Endothelial cell of umbilical vein (primary cell): ENCODE data around the gene AJUBA. TPM values are rescaled to one million over a fixed set of nuclear protein-coding genes. Genes with fewer than 3 reads are reported as not detected.

Experiments used
- BruUV-seq: library from RNA; stranded (reverse); fragments of 400-500 nt; replicated peaks from 2 replicates; lab custom pipeline; 2021; lab: Mats Ljungman, UMichigan
- CTCF ChIA-PET: fragments of 300-600, 350-600 bp; sonication (Branson Sonifier 250); formaldehyde crosslinking; loops from one replicate; lab custom pipeline; 2021; ENCODE audit warnings: antibody characterized with exemption, inconsistent platforms; lab: Charles Lee
- POLR2A ChIA-PET: fragments of 300-600, 350-600 bp; sonication (Branson Sonifier 250); formaldehyde crosslinking; loops from one replicate; lab custom pipeline; 2021; ENCODE audit warnings: antibody characterized with exemption, inconsistent platforms; lab: Charles Lee
- DNase-seq: peaks from one replicate; pipeline ENCODE4 v3.0.0-alpha.2; 2011; ENCODE audit warnings: low read depth, low spot score
- FAIRE-seq: peaks from 2 replicates; lab custom pipeline; 2011; peaks lifted over from hg19 to GRCh38; lab: Jason Lieb, UNC
- H2AFZ ChIP-seq: 2 replicates; pipeline ENCODE4 v1.6.0; 2012; ENCODE audit warnings: low read depth, low read length, control low read depth, inconsistent platforms
- H3K27ac ChIP-seq: 2 replicates; pipeline ENCODE4 v1.5.1; 2011; ENCODE audit warnings: low read depth, mild to moderate bottlenecking, control low read depth, low read length, moderate library complexity; ENCODE audit not compliant: insufficient read depth
- H3K27me3 ChIP-seq, 2 experiments: 2 replicates each; pipeline versions ENCODE4 v1.6.0 to v1.6.1; 2011; ENCODE audit warnings: low read length in 2 of 2, mixed read lengths in 1 of 2; ENCODE audit not compliant: control insufficient read depth in 2 of 2, insufficient read depth in 2 of 2
- H3K36me3 ChIP-seq, 2 experiments: 2 replicates in 1 of 2; 3 replicates in 1 of 2; pipeline ENCODE4 v1.5.1; 2011; ENCODE audit warnings: low read length in 2 of 2, mild to moderate bottlenecking in 1 of 2, moderate library complexity in 1 of 2; ENCODE audit not compliant: control insufficient read depth in 2 of 2, insufficient read depth in 2 of 2; ENCODE audit errors: extremely low read depth in 1 of 2
- H3K4me1 ChIP-seq: 3 replicates; pipeline ENCODE4 v1.5.1; 2011; ENCODE audit warnings: mild to moderate bottlenecking, low read length; ENCODE audit not compliant: control insufficient read depth, insufficient read depth; ENCODE audit errors: extremely low read depth
- H3K4me2 ChIP-seq: 2 replicates; pipeline ENCODE4 v1.6.1; 2011; ENCODE audit warnings: low read length, control low read depth, mixed read lengths; ENCODE audit not compliant: insufficient read depth
- H3K4me3 ChIP-seq, 3 experiments: fragments of 200-600 bp in 1 of 3; sonication (generic), shearing (Covaris generic) in 1 of 3; replicated peaks in 1 of 3; 2 replicates each; pipeline ENCODE4 v1.5.1; 2011 to 2016; ENCODE audit warnings: control low read depth in 3 of 3, low read length in 3 of 3, mild to moderate bottlenecking in 2 of 3, inconsistent platforms in 1 of 3, low read depth in 1 of 3, moderate library complexity in 1 of 3; ENCODE audit not compliant: insufficient read depth in 1 of 3
- H3K79me2 ChIP-seq: 2 replicates; pipeline ENCODE4 v1.6.0; 2012; ENCODE audit warnings: low read length, inconsistent platforms; ENCODE audit not compliant: control insufficient read depth, insufficient read depth
- H3K9ac ChIP-seq: replicated peaks from 2 replicates; pipeline ENCODE3; 2011; ENCODE audit warnings: low read length, control low read depth; ENCODE audit not compliant: insufficient read depth; ENCODE audit errors: extremely low read depth
- H3K9me1 ChIP-seq: replicated peaks from 3 replicates; pipeline ENCODE4 v1.6.0; 2011; ENCODE audit warnings: mild to moderate bottlenecking, low read length; ENCODE audit not compliant: control insufficient read depth, insufficient read depth; ENCODE audit errors: extremely low read depth
- H3K9me3 ChIP-seq: replicated peaks from 2 replicates; pipeline ENCODE4 v1.5.1; 2012; ENCODE audit warnings: low read length, inconsistent platforms; ENCODE audit not compliant: control insufficient read depth, insufficient read depth
- H4K20me1 ChIP-seq: replicated peaks from 2 replicates; pipeline ENCODE3; 2011; ENCODE audit warnings: mild to moderate bottlenecking, low read length; ENCODE audit not compliant: control insufficient read depth, insufficient read depth; ENCODE audit errors: extremely low read depth
- EZH2 ChIP-seq: IDR thresholded peaks from 2 replicates; pipeline ENCODE4 v1.6.1; 2012; ENCODE audit warnings: borderline replicate concordance, low read depth, mild to moderate bottlenecking, moderate library complexity, low read length, inconsistent platforms; ENCODE audit not compliant: severe bottlenecking
- FOS ChIP-seq: IDR thresholded peaks from 2 replicates; pipeline ENCODE4 v1.6.1; 2011; ENCODE audit warnings: mild to moderate bottlenecking, low read length, moderate library complexity, borderline replicate concordance; ENCODE audit not compliant: insufficient read depth
- GATA2 ChIP-seq: IDR thresholded peaks from 2 replicates; pipeline ENCODE4 v1.7.0; 2011; ENCODE audit warnings: low read depth, mild to moderate bottlenecking, moderate library complexity, mixed read lengths, low read length; ENCODE audit not compliant: insufficient read length, insufficient read depth
- POLR2A ChIP-seq: IDR thresholded peaks from 2 replicates; pipeline ENCODE4 v1.6.1; 2012; ENCODE audit warnings: low read depth, mild to moderate bottlenecking, control low read depth, low read length
- dilution Hi-C: fragments of 300-500 bp; cut with MboI; formaldehyde crosslinking; loops from one replicate; pipeline ENCODE4 v1.15.0; 2019; ENCODE audit warnings: low sequenced_read_pairs; ENCODE audit not compliant: extremely low pct_ligation_motif_present
- intact Hi-C: fragments of 100-400 bp; cut with micrococcal nuclease; formaldehyde crosslinking; loops from one replicate; pipeline ENCODE4 v1.10.0; 2022
- polyA plus RNA-seq, 4 experiments: library from polyadenylated mRNA; depleted of rRNA in 3 of 4; stranded (reverse) in 3 of 4; unstranded in 1 of 4; fragments of >200 nt; gene quantifications; 2 replicates each; pipeline versions ENCODE4 v1.2.1 to v1.2.3, GENCODE V29; 2011 to 2012; ENCODE audit warnings: missing spikeins in 1 of 4
- total RNA-seq: library from RNA; stranded (reverse); gene quantifications from 2 replicates; pipeline ENCODE4 v1.2.3, GENCODE V29; 2021
- TF ChIP-seq, protein P1 (sequence below): IDR thresholded peaks from 2 replicates; pipeline ENCODE4 v1.6.1; 2011; ENCODE audit not compliant: insufficient read depth, insufficient read length
- TF ChIP-seq, protein P2 (sequence below), 2 donors: IDR thresholded peaks; 1 replicate in 1 of 2; 2 replicates in 1 of 2; pipeline ENCODE4 v1.5.1; 2011; ENCODE audit warnings: low read length in 2 of 2, mild to moderate bottlenecking in 2 of 2, moderate library complexity in 2 of 2, control low read depth in 1 of 2, inconsistent platforms in 1 of 2, low read depth in 1 of 2; ENCODE audit not compliant: insufficient read depth in 1 of 2; ENCODE audit errors: extremely low read depth in 1 of 2

Gene AJUBA
- total and polyA plus RNA-seq, 2 donors (not counting 3 experiments of a cell fraction or from before 2014, with no cell fraction given) = 50.0 to 61.7 TPM

DNA sequence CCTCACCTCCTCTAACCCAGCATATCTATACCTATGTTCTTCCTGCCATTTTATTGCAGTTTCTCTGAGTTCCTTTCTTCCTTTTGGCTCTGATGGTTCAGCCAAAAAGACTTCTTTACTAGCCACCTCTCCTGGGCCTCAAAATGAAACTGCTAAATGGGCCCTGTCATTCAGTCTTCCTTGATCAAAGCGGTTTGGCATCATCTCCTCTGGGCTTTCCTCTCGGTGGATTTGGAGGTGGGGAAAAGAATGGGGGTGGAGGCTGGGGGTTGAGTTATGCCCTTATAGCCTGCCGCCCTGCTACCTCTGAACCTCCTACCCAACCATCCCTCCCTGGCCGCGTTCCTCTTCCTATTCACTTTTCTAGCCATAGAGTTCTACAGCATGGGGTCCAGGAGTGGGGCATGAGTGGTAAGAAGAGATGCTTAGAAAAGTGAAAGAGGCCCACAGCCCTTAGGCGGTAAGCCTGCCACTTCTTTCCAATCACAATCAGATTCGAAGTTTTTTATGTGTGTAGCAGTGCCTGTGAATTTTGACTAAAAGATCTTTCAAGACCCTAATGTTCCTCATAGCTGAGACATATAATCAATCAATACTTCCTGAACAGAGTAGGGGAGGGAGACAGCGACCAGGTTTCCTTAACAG is 2.5 kb downstream of the AJUBA start:
- TSS peak; percentile 7 for BruUV-seq
- DNase-seq = no peak
- no peak for TF ChIP-seq POLR2A
- TF ChIP-seq EZH2 = no peak
- TF ChIP-seq, protein P1, sequence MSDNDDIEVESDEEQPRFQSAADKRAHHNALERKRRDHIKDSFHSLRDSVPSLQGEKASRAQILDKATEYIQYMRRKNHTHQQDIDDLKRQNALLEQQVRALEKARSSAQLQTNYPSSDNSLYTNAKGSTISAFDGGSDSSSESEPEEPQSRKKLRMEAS = no peak
- TF ChIP-seq FOS = no peak
- TF ChIP-seq, protein P2, sequence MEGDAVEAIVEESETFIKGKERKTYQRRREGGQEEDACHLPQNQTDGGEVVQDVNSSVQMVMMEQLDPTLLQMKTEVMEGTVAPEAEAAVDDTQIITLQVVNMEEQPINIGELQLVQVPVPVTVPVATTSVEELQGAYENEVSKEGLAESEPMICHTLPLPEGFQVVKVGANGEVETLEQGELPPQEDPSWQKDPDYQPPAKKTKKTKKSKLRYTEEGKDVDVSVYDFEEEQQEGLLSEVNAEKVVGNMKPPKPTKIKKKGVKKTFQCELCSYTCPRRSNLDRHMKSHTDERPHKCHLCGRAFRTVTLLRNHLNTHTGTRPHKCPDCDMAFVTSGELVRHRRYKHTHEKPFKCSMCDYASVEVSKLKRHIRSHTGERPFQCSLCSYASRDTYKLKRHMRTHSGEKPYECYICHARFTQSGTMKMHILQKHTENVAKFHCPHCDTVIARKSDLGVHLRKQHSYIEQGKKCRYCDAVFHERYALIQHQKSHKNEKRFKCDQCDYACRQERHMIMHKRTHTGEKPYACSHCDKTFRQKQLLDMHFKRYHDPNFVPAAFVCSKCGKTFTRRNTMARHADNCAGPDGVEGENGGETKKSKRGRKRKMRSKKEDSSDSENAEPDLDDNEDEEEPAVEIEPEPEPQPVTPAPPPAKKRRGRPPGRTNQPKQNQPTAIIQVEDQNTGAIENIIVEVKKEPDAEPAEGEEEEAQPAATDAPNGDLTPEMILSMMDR (IDR thresholded peaks at IDR 0.05; ENCODE audit: extremely low read depth in 1 of 2, insufficient read depth in 1 of 2, low read depth in 1 of 2, low read length in 2 of 2) = no peak
- TF ChIP-seq GATA2 = no peak
- no peak for FAIRE-seq
- H3K27ac ChIP-seq = peak overlapping the region; percentile 87
- peak overlapping the region; percentile 66 to 94 (median 89) for H3K4me3 ChIP-seq
- H3K4me1 ChIP-seq = peaks cover 51% of the 10 kb centered on the region
- dilution Hi-C loops = loop anchor here (10.0 kb wide), 1 partner anchor 85 kb away; no protein-coding TSS in a partner anchor
- H3K9me3 ChIP-seq = no peaks in the 10 kb centered on the region
- peak overlapping the region; percentile 31 for H2AFZ ChIP-seq
- H3K36me3 ChIP-seq = peaks cover 0 to 8% of the 10 kb centered on the region in 2 experiments
- no peaks in the 10 kb centered on the region for H4K20me1 ChIP-seq
- peak overlapping the region; percentile 98 for H3K4me2 ChIP-seq
- ChIA-PET CTCF (no interaction called here), POLR2A (no interaction called here)
- intact Hi-C loops = loop anchor here (10.0 kb wide), 1 partner anchor 205 kb away; the partner anchor contains the start of gene SLC7A8
- no peaks in the 10 kb centered on the region for H3K9me1 ChIP-seq
- H3K27me3 ChIP-seq = no peaks in the 10 kb centered on the region
- H3K9ac ChIP-seq = peak overlapping the region; percentile 87
- peaks cover 46% of the 10 kb centered on the region for H3K79me2 ChIP-seq
